Thyroid gland (tissue), 4 donors: Measurements from ENCODE around the gene EMILIN3. TPM values are rescaled to one million over a fixed set of nuclear protein-coding genes. Genes with fewer than 3 reads are reported as not detected.
A peak's percentile ranks its signal among the peaks of the same experiment; 100 is the strongest.

Source experiments
- DNase-seq, 2 donors: peaks; one replicate each; pipeline ENCODE4 v3.0.0-alpha.2; 2019
- H3K27ac ChIP-seq, 3 donors: fragments of 200-600 bp; sonication (generic); 1 replicate in 2 of 3; 2 replicates in 1 of 3; pipeline ENCODE4 v1.5.1; 2016 to 2019; ENCODE audit warnings: mild to moderate bottlenecking in 1 of 3, moderate library complexity in 1 of 3
- H3K27me3 ChIP-seq: fragments of 200-600 bp; sonication (generic); one replicate; pipeline ENCODE4 v1.5.1; 2019
- H3K36me3 ChIP-seq, 2 donors: fragments of 200-600 bp; sonication (generic); one replicate each; pipeline ENCODE4 v1.5.1; 2016 to 2019
- H3K4me1 ChIP-seq, 2 donors: fragments of 200-600 bp; sonication (generic); one replicate each; pipeline ENCODE4 v1.5.1; 2017 to 2019
- H3K4me3 ChIP-seq, 3 donors: fragments of 200-600 bp; sonication (generic); replicated peaks in 1 of 3; 1 replicate in 2 of 3; 2 replicates in 1 of 3; pipeline ENCODE4 v1.5.1; 2016; ENCODE audit warnings: mild to moderate bottlenecking in 1 of 3
- H3K9me3 ChIP-seq: fragments of 200-600 bp; sonication (generic); one replicate; pipeline ENCODE4 v1.5.1; 2017
- POLR2A ChIP-seq, 2 donors: fragments of 450-650 bp; IDR thresholded peaks; one replicate each; pipeline ENCODE4 v1.6.1; 2017; ENCODE audit warnings: antibody characterized with exemption in 2 of 2, mild to moderate bottlenecking in 2 of 2, moderate library complexity in 1 of 2
- WGBS, 2 donors: methylation state at CpG; one replicate each; pipeline ENCODE4 v1.1.5; 2017; 5-methylcytosine and 5-hydroxymethylcytosine counted together
- intact Hi-C: fragments of 100-400 bp; cut with DNase I; formaldehyde crosslinking; loops from one replicate; pipeline ENCODE4 v1.15.1; 2023
- total RNA-seq, 4 donors: library from RNA; depleted of rRNA; stranded (reverse); fragments of >200 nt; gene quantifications; one replicate each; pipeline ENCODE4 v1.2.3, GENCODE V29; 2016
- TF ChIP-seq, protein P1 (sequence below), 6 experiments: fragments of 200-600 bp in 3 of 6; fragments of 450-650 bp in 3 of 6; sonication (generic) in 3 of 6; IDR thresholded peaks; one replicate each; pipeline ENCODE4 v1.5.1; 2016 to 2019; ENCODE audit warnings: antibody characterized with exemption in 6 of 6, mild to moderate bottlenecking in 2 of 6, inconsistent platforms in 1 of 6, moderate library complexity in 1 of 6

EMILIN3 gene
- total RNA-seq, 4 donors from 2014 or later, result 0.27 to 1.3 (median 0.61) TPM

DNA sequence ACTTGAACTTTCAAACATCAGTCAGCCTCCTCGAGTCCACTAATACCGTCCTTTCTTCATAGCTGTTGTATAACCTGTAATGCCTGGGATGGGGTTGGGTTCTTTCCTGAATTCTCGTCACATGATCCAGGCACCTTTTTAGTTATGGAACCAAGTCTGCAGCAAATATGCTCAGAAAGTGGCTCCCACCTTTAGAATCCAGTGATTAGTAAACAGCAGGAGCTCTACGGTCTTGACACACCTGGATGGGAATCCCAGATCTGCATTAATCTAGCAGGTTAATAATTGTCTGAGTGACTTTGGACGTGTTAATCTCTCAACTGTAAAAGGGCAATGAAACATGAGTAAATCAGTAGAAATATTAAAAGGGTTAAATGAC is 48.4 kb downstream of the EMILIN3 start:
- Histone ChIP-seq H3K27ac (peak overlapping the region; percentile 73 to 84 (median 77)), H3K4me3 (peak overlapping the region in 1 of 3 donors; percentile 31), H3K4me1 (peaks cover 19 to 23% of the 10 kb centered on the region in 2 donors), H3K9me3 (no peaks in the 10 kb centered on the region), H3K27me3 (no peaks in the 10 kb centered on the region), H3K36me3 (no peaks in the 10 kb centered on the region)
- intact Hi-C loops, result loop anchor here (10.0 kb wide), 1 partner anchor 63 kb away; no protein-coding TSS in a partner anchor
- TF ChIP-seq, protein P1, sequence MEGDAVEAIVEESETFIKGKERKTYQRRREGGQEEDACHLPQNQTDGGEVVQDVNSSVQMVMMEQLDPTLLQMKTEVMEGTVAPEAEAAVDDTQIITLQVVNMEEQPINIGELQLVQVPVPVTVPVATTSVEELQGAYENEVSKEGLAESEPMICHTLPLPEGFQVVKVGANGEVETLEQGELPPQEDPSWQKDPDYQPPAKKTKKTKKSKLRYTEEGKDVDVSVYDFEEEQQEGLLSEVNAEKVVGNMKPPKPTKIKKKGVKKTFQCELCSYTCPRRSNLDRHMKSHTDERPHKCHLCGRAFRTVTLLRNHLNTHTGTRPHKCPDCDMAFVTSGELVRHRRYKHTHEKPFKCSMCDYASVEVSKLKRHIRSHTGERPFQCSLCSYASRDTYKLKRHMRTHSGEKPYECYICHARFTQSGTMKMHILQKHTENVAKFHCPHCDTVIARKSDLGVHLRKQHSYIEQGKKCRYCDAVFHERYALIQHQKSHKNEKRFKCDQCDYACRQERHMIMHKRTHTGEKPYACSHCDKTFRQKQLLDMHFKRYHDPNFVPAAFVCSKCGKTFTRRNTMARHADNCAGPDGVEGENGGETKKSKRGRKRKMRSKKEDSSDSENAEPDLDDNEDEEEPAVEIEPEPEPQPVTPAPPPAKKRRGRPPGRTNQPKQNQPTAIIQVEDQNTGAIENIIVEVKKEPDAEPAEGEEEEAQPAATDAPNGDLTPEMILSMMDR (IDR thresholded peaks at IDR 0.05), result no peak
- no peak for DNase-seq
- WGBS, 2 donors, result 43 to 47% methylated on average over 5 of the region's 5 CpGs

DNA sequence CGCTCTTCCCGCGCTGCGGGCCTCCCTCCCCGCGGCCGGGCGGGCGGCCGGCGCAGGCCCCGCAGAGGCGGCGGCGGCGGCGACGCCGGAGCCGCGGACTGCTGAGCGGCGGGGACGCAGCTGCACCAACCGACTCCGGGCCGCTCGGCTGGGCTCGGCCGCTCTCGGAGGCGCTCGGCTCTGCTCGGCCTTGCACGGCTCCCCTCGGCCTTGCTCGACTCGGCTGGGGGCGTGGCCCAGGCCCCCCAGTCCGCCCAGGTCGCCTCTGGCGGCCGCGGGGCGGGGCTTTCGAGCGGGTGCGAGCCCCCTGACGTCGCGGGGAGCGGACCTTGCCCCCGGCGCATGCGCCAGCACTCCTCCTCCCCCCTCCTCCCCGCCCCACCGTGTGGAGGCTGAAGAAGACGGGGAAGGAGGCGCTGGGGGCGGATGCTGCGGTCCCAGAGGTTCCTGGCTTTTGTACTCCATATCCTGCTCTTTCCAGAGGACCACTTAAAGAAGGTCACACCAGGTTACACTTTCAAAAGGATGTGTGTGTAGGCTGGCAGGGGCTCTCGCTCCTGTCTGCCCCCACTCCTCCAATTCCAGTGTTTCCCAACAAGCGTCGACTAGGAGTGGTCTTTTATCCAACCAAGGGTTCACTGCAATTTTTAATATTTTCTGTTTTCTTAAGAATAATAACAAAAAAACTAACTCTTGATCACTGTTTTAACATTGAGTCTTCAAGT is 48.9 kb downstream of the EMILIN3 start, which contains the start of gene ZHX3:
Gene ZHX3, minus strand, starts transcription at position 186 of the 725 bp plus-strand sequence. CDS start 112,815 bp downstream, outside the sequence.
- WGBS, 2 donors, result 1 to 2% methylated on average over 9 to 20 of the region's 64 CpGs
- DNase-seq, result peak; percentile 98
- no peaks in the 10 kb centered on the region for H3K9me3 ChIP-seq
- H3K36me3 ChIP-seq, result no peaks in the 10 kb centered on the region
- peaks cover 19 to 23% of the 10 kb centered on the region in 2 donors for H3K4me1 ChIP-seq
- TF ChIP-seq POLR2A (IDR thresholded peaks at IDR 0.05), result peak; percentile 39 to 88
- TF ChIP-seq, protein P1 (IDR thresholded peaks at IDR 0.05), result no peak
- intact Hi-C loops, result loop anchor here (10.0 kb wide), 1 partner anchor 63 kb away; no protein-coding TSS in a partner anchor
- peak within 1 kb of the TSS; percentile 47 to 90 (median 77) for H3K4me3 ChIP-seq
- peak within 1 kb of the TSS; percentile 84 to 91 (median 85) for H3K27ac ChIP-seq
- H3K27me3 ChIP-seq, result no peaks in the 10 kb centered on the region

DNA sequence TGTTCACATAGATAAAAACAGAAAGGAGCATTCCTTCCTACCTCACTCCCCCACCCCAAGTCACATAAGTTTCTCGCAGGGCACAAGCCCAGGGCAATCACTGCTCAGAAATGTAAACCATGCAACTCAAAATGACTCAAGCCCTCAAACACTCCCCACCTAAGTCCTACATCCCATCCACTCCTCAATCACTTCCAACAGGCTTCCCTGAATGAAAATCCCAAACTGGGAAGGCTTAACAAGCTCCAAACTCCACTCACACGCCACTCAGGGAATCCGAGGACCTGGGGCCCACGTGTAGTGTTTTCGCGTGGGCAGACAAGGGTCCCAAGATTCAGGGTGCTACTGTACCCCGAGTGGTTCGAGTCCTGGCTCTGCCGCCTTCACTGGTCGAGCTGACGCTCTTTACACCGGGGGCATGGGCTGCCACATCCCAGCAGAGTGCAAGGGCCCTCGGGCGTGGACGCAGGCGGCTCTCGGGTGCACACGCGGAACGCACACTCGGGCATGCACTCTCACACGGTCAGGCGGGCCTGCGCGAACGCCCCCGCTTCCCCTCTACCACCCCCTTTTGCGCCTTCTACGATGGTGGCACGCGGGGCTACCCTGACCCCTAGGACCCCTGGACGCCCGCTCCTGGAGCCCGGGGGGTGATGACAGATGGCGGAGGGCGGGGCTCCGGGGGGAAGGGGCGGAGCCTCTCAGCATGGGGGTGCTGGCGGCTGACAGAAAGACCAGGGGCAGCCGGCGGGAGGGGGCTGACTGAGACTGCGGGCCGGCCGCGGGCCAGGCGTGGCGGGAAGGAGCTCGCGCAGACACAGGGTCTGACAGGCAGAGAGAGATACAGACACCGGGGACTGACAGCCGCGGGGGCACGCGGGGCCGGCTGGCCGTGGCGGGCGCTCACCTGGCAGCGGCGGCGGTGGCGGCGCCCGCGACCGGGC is 49.7 kb downstream of the EMILIN3 start:
- Histone ChIP-seq H3K4me3 (peak overlapping the region; percentile 47 to 90 (median 77)), H3K4me1 (peaks cover 19 to 23% of the 10 kb centered on the region in 2 donors), H3K9me3 (no peaks in the 10 kb centered on the region), H3K27ac (peak overlapping the region; percentile 84 to 91 (median 85)), H3K27me3 (no peaks in the 10 kb centered on the region), H3K36me3 (no peaks in the 10 kb centered on the region)
- peak; percentile 77 to 81 for DNase-seq
- intact Hi-C loops, result loop anchor here (10.0 kb wide), 1 partner anchor 62 kb away; no protein-coding TSS in a partner anchor
- 7 to 13% methylated on average over 15 to 38 of the region's 66 CpGs for WGBS, 2 donors
- TF ChIP-seq, protein P1 (IDR thresholded peaks at IDR 0.05), result no peak
- TF ChIP-seq POLR2A (IDR thresholded peaks at IDR 0.05), result no peak

DNA sequence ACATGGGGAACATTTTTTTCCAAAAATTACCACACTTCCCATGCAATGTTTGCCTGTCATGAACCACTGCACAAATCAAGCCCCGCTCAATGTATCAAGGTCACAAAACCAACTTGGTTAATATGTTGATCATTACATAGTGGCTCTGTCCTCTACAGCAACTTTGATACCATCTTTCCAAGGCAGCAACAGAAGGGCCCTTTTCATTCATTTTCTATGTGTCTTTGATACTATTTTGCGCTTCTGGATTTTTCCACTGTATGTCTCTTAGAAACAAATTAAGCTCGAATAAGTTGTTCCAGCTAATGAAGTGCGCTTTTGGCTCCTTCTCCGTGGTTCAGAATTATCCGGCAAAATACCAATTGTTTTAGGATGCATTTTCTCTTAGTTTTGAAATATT is 50.6 kb downstream of the EMILIN3 start:
- H3K4me3 ChIP-seq, result peak overlapping the region in 1 of 3 donors; percentile 90
- DNase-seq, result no peak
- WGBS, 2 donors, result 79 to 80% methylated on average over 6 of the region's 6 CpGs
- no peaks in the 10 kb centered on the region for H3K36me3 ChIP-seq
- H3K4me1 ChIP-seq, result peaks cover 19 to 23% of the 10 kb centered on the region in 2 donors
- intact Hi-C loops, result loop anchor here (10.0 kb wide), 1 partner anchor 61 kb away; no protein-coding TSS in a partner anchor
- peak overlapping the region in 2 of 3 donors; percentile 84 to 91 for H3K27ac ChIP-seq
- H3K27me3 ChIP-seq, result no peaks in the 10 kb centered on the region
- no peaks in the 10 kb centered on the region for H3K9me3 ChIP-seq
- TF ChIP-seq POLR2A (IDR thresholded peaks at IDR 0.05), result no peak
- TF ChIP-seq, protein P1 (IDR thresholded peaks at IDR 0.05), result no peak
